HUDEP-2 (cell line): ENCODE results near the gene MPHOSPH8.

Source experiments
- DNase-seq, 76 experiments: peaks; one replicate each; lab custom pipeline; 2025; ENCODE audit not compliant: unreplicated experiment in 76 of 76; lab: John Stamatoyannopoulos, UW

Gene MPHOSPH8

DNA sequence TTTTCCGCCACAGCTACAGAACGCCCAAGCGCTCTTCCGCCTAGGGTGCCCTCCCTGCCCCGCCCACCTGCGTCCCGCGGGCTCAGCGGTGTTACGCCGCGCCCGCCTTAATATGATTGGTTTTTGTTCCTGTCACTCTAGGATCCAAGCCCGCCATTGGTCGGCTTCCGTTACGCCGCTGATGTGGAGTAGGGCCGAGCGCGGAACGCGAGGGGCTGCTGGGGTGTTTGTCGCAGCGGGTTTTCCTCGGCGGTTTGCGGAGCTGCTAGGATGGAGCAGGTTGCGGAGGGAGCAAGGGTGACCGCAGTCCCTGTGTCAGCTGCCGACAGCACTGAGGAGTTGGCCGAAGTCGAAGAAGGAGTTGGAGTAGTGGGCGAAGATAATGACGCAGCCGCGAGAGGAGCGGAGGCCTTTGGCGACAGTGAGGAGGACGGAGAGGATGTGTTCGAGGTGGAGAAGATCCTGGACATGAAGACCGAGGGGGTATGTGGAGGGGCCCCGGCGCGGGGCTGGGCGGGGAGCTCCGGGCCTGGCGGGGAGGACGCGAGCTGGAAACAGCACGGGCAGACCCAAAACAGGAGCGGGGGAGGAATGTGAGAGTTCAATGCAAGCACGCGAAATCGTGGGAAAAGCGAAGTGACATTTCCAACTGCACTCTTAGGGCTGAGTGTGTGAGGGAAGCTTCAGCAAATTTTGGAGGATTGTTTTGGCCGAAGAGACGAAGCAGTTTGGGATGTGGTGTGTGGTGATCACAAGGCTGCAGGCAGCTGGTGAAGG lies at the start of gene MPHOSPH8:
Gene MPHOSPH8 (plus strand): TSS at position 181 of the 777 bp plus-strand sequence. CDS start 90 bp downstream, at position 271.
- peak in 75 of 76 experiments; percentile 15 to 96 (median 89) for DNase-seq

DNA sequence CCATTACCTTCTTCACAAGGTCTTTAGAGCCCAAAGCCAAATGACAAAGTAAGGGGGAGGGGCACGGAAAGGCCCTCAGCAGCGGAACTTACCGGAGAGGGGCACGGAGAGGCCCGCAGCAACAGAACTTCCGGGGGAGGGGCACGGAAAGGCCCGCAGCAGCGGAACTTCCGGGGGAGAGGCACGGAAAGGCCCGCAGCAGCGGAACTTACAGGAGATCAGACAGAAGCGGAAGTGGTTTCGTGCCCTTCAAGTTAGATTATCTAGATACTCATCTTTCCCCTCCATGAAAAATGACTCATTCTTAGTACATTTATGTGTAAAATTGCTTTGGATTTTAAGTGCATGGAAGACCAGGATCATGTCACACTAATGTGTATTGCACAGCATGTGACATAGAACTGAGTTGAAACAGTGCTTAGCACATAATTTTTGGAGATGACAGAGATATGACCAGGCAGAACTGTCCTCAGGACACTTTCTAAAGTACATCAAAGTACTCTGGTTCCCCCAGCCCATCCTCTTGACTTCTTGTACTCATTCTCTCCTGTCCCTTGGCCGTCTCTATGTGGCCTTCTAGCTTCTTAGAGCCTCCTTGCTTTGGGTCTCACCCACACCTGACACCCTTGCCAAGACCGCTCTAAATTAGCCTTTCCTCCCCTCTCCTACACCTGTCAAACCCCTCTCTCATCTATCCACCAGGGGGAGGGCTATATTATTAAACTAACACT lies 46.4 kb upstream of the MPHOSPH8 start:
- peak in 65 of 76 experiments; percentile 4 to 85 (median 58) for DNase-seq

GRCh38 chr13:19587635-19588300 lies 45.7 kb upstream of the MPHOSPH8 start:
- peak in 49 of 76 experiments; percentile 0 to 73 (median 40) for DNase-seq

DNA sequence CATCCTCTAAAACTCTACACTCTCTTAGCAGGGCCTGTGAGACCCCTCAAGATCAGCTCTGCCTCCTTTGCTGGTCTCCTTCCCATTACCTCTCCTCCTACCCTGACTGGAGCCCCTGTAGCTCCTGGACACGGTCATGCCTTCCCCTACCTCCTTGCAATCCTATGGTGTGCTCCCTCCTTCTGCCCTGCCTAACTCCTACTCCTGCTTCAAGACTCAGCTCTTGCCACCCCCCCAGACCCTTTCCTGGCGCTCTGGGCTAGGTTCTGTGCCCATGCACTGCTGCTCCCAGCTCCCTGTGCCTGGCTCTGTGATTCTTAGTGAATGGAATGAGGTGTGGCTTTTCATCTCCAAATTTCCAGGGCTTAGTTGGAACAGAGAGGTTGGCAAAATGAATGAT lies 44.1 kb upstream of the MPHOSPH8 start:
- no peak for DNase-seq

GRCh38 chr13:19590423-19590822 lies 43.0 kb upstream of the MPHOSPH8 start:
- no peak for DNase-seq

DNA sequence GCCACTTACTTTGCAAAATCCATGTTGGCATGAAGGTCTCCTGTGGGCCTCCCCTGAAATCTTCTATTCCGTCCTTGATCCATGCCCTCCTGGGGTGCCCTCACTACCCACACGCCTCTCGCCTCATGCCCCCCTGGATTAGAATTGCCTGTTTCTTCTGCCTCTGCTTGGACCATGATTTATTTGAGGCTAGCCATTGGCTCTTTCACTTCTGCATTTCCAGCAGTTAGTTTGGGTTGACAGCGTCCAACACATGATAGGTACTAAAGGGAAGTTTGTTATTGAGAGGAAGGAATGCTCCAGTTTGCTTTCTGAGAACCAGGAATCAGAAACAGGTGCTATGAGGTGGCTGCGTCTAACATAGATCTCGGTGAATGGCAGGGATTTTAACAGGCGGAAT lies 41.6 kb upstream of the MPHOSPH8 start:
- no peak for DNase-seq

- DNase-seq, result no peak
Observed at GRCh38 chr13:19592657-19593180, 40.7 kb upstream of the MPHOSPH8 start.

GRCh38 chr13:19596086-19596485 lies 37.4 kb upstream of the MPHOSPH8 start:
- no peak for DNase-seq

GRCh38 chr13:19596960-19597361 lies 36.5 kb upstream of the MPHOSPH8 start:
- no peak for DNase-seq

- DNase-seq, result no peak
Observed at GRCh38 chr13:19597523-19597922, 35.9 kb upstream of the MPHOSPH8 start.

- peak in 60 of 76 experiments; percentile 4 to 63 (median 34) for DNase-seq
Observed at GRCh38 chr13:19601749-19602725, 31.4 kb upstream of the MPHOSPH8 start.

DNA sequence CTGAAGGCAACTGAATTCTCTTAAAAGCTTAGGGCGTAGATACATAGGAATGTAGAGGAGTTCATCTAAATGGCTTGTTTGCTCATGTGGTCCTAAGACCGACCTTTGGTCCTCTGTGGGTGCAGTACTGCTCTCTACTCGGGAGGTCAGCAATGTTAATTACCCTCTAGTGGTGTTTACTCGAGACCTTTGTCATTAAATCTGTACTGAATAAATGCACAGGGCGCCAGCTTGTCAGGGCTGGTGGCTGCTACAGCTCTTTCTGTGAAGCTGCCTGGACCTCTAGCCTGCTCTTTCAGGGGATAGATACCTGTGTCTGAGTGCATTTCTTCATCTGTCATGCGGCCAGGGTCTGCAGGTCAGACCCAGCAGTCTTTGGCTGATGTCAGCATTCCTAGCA lies 29.2 kb upstream of the MPHOSPH8 start:
- no peak for DNase-seq

GRCh38 chr13:19605161-19605955 lies 28.1 kb upstream of the MPHOSPH8 start:
- no peak for DNase-seq

- DNase-seq, result peak in 5 of 76 experiments; percentile 3 to 20 (median 4)
Observed at GRCh38 chr13:19606152-19606551, 27.3 kb upstream of the MPHOSPH8 start.

- DNase-seq, result no peak
Observed at GRCh38 chr13:19606737-19607136, 26.7 kb upstream of the MPHOSPH8 start.

- no peak for DNase-seq
Observed at GRCh38 chr13:19607523-19608078, 25.9 kb upstream of the MPHOSPH8 start.

DNA sequence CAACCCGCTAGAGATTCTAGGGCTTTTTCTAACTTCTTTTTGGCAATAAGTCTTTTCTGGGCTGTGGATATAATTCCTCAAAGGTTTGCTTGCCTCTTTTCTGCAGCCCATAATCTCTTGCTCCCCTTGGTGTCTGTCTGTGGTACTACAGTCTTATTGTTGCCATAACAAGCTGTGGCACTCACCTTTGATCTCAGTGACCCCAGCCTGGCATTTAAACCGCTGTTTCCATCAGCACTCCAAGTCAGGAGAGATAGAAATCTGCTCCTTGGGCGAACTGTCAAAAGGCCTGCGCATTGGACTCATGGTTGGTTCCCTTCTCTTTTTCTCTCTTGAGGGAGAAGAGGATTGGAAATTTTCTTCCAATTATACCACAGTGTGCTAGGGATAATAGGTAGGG lies 14.5 kb upstream of the MPHOSPH8 start:
- DNase-seq, result peak in 22 of 76 experiments; percentile 2 to 57 (median 25)

DNA sequence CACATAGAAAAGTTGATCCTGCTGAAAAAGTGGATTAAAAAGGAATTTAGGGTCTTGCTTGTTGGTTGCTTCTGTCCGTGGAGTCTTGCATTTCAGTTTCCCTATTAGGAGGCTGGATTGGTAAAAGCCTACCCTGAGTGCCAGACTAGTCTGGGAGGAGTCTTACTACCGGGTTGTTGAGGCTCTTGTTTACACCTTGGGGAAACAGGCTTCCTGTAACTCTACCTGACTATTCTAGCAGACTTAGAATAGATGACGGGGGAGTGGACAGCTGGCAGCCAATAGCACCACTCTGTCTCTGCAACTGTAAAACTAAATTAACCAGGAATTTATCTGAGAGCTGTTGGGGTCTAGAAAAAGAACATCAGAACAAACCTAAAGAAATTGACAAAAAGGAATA lies 11.3 kb upstream of the MPHOSPH8 start:
- no peak for DNase-seq

DNA sequence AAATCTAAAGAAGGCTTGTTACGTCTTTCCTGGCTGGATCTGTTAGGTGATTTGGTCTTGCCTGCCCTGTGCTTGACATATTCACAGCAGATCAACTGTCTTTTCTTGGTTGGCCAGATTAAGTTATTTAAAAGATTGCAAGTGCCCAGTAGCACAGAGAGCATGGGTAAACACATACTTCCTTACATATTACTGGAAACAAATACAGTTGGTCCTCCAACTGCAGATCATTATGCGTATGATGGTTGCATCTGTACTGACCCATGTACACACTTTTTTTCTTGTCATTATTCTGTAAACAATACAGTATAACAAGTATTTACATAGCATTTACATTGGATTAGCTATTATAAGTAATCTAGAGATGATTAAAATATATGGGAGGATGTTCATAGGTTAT lies 9.2 kb upstream of the MPHOSPH8 start:
- no peak for DNase-seq
